GM08714 (cell line): ENCODE measurements around the gene WNT8A.
"Not testable (repeated sequence)": the region's sequence is repeated elsewhere in the genome, so short reads cannot be mapped to it uniquely, and the experiment has no call there.

ENCODE experiments used
- H3K4me3 ChIP-seq: fragments of 200-500 bp; sonication (Bioruptor generic); 2 replicates; pipeline ENCODE4 v1.5.1; 2014; ENCODE audit warnings: mild to moderate bottlenecking, low read length, inconsistent platforms
- ZNF274 ChIP-seq: IDR thresholded peaks from 2 replicates; pipeline ENCODE4 v1.6.1; 2012; ENCODE audit warnings: mild to moderate bottlenecking, low read depth, low read length

WNT8A gene

GRCh38 chr5:138083702-138084101, at the start of gene WNT8A:
Gene WNT8A, plus strand, starts transcription at chr5:138084033. Its CDS starts 95 bp downstream, at chr5:138084128.
- TF ChIP-seq ZNF274, result no peak
- no peak within 1 kb of the TSS for H3K4me3 ChIP-seq

- TF ChIP-seq ZNF274, result no peak
- H3K4me3 ChIP-seq, result no peak overlapping the region
Measured at GRCh38 chr5:138035605-138036537, 48.0 kb upstream of the WNT8A start.

GRCh38 chr5:138037271-138037670, 46.6 kb upstream of the WNT8A start:
- no peak for TF ChIP-seq ZNF274
- H3K4me3 ChIP-seq, result no peak overlapping the region

- TF ChIP-seq ZNF274, result no peak
- H3K4me3 ChIP-seq, result no peak overlapping the region
Measured at GRCh38 chr5:138037907-138038633, 45.8 kb upstream of the WNT8A start.

GRCh38 chr5:138038826-138039225, 45.0 kb upstream of the WNT8A start:
- no peak for TF ChIP-seq ZNF274
- H3K4me3 ChIP-seq, result no peak overlapping the region

GRCh38 chr5:138045283-138045682, 38.5 kb upstream of the WNT8A start:
- not testable (repeated sequence) for H3K4me3 ChIP-seq

GRCh38 chr5:138051441-138052296, 32.2 kb upstream of the WNT8A start:
- no peak for TF ChIP-seq ZNF274
- no peak overlapping the region for H3K4me3 ChIP-seq

GRCh38 chr5:138052718-138053117, 31.1 kb upstream of the WNT8A start:
- H3K4me3 ChIP-seq, result not testable (repeated sequence)

- H3K4me3 ChIP-seq, result no peak overlapping the region
- TF ChIP-seq ZNF274, result no peak
Measured at GRCh38 chr5:138053554-138053953, 30.3 kb upstream of the WNT8A start.

GRCh38 chr5:138054206-138054605, 29.6 kb upstream of the WNT8A start:
- no peak for TF ChIP-seq ZNF274
- H3K4me3 ChIP-seq, result no peak overlapping the region

GRCh38 chr5:138054847-138055558, 28.8 kb upstream of the WNT8A start:
- H3K4me3 ChIP-seq, result no peak overlapping the region
- TF ChIP-seq ZNF274, result no peak

GRCh38 chr5:138064526-138064925, 19.3 kb upstream of the WNT8A start:
- TF ChIP-seq ZNF274, result no peak

GRCh38 chr5:138065102-138065501, 18.7 kb upstream of the WNT8A start:
- TF ChIP-seq ZNF274, result no peak
- H3K4me3 ChIP-seq, result no peak overlapping the region

More at GRCh38 chr5:138064526-138064925, 19.3 kb upstream of the WNT8A start:
- no peak overlapping the region for H3K4me3 ChIP-seq

- no peak for TF ChIP-seq ZNF274
- no peak overlapping the region for H3K4me3 ChIP-seq
Measured at GRCh38 chr5:138067945-138068344, 15.9 kb upstream of the WNT8A start.
